ENCODE measurements around the gene HSD11B2.
"Not testable (repeated sequence)": the region's sequence is repeated elsewhere in the genome, so short reads cannot be mapped to it uniquely, and the experiment has no call there.

HSD11B2 gene

GRCh38 chr16:67397036-67397801, 33.7 kb upstream of the HSD11B2 start:
- no peak for DNase-seq

DNA sequence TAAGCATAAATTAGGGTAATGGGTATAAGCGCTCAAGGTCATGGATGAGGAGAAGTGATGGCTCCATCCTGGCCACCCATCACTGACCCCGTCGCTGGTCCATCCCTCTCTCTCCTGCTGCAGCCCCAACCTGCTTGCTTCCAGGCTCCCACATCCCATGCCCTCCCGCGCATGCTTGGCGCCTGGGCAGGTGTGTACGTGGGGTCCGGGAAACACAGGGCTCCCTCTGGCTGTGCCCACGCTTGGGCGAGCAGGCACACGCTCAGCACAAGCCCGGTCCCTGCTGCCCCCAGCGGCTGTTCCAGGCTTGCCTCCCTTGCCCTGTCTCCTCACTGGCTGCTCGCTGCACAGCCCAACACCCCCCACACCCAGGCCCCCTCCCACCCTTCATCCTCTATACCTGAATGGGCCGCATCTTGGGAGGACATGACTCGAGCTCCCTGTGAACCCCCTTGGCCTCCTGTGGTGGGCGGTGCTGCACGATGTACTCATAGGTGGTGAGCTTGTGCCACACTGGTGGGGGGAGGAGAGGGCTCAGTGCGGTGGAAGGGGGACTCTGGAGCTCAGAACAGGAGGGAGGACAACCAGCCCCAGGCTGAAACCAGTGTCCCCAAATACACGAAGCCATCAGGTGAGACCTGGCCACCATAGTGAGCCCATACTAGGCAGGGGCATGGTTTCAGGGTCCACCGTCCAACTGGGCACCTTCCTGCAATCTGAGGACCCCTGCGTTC, 32.9 kb upstream of the HSD11B2 start:
- no peak for DNase-seq

GRCh38 chr16:67398546-67399217, 32.2 kb upstream of the HSD11B2 start:
- no peak for DNase-seq

DNA sequence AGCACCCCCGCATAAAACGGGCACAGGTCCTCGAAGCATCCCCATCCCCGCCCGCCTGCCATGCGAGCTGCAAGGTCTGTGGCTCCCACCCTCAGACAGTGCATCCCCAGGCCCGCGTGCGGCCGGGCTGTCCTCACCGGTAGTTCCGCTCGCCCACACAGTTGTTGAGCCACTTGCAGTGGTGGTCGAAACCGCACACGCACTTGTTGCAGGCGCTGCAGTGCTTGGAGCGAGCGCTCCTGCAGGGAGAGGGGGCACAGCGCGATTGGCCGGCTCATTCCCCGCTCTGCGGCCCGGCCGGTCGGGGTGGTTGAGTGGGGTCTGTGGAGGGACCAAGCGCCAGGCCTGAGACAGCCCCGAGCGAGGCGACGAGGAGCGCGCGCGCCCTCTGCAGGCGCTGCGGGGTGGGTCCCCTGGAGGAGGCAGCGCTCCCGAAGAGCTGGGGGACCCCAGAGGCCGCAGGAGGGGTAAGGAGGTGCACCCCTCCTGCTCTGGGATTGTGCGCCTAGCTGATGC, 31.6 kb upstream of the HSD11B2 start:
- no peak for DNase-seq

DNA sequence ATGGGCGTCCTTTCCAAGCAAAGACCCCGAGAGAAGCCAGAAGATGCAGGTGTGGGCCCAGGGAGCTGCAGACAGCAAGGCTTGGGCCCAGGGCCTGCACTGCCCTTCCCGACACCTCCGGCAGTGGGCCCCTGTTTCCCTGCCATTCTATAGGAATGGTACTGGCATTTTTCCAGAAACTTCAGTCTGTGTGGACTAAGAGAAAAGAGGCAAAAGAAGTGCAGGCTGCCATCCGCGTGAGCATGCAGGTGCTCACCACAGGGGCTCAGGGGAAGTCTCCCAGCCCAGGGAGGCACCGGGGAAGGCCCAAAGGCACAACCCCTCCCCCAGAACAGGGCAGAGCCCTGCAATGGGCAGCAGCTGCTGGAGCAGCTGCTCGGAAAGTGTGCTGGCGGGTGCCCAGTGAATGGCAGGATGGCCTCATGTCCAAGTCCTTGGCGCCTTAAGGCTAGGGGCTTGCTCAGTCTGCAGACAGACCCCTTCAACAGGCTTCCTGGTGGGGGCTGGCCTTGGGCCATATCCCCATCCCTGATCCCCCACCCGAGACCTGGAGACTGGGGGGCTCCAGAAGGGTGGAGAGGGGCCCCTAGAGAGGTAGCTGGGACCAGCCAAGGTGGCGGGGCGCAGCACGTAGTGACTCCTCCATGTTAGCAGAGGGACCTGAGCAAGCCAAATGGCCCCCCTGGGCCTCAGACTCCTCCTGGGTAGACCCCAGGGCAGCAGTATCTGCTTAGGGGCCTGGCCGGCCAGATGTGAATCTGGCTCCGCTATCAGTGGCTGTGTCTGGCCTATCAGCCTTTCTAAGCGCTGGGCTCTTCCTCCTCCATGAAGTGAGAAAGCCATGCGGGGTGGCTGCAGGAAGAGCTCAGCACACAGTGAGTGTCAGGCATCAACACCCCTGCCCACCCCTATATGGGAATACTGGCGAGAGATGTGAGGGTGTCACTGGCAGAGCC, 30.9 kb upstream of the HSD11B2 start:
- no peak for DNase-seq

DNA sequence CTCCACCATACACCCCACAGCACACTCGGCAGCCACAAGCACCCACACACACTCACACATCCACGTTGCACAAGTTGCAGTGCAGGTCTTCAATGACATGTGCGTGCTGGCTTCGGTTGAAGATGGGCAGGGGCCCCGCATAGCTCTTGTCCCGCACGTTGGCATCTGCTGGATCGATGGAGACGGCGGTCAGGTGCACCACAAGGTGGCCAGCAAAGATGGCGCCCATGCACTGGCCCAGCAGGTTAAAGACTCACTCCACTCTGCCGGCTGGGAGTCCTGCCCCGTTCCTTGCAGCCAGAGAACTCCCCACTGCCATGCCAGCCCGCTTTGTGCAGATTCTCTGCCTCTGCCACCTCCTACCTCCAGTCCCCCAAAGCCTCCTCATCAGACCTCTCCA, 30.0 kb upstream of the HSD11B2 start:
- no peak for DNase-seq

GRCh38 chr16:67403976-67404555, 26.9 kb upstream of the HSD11B2 start:
- DNase-seq = no peak

GRCh38 chr16:67404740-67405226, 26.1 kb upstream of the HSD11B2 start:
- DNase-seq = no peak

- no peak for DNase-seq
Observed at GRCh38 chr16:67405336-67405735, 25.6 kb upstream of the HSD11B2 start.

- no peak for DNase-seq
Observed at GRCh38 chr16:67406111-67406971, 24.6 kb upstream of the HSD11B2 start.

GRCh38 chr16:67407176-67407787, 23.6 kb upstream of the HSD11B2 start:
- DNase-seq = no peak

GRCh38 chr16:67407788-67408452, 23.0 kb upstream of the HSD11B2 start:
- no peak for DNase-seq

DNA sequence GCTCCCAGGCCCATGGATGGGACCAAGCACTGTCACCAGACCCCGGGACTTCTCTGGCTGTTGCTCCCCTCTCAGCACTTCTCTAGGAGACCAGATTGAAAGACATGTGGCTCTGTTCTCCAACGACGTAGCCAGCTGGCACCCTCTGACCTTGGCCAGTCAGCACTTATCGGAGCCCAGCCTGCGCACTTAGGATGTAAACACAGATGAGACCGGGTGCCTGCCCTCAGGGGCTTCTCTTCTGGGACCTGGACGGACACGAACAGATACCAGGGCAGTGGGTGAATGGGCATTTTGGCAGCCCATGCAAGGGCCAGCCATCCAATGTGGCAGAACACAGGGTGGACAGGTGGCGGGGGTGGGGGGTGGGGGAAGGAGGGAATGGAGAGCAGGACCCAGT, 21.3 kb upstream of the HSD11B2 start:
- DNase-seq = no peak

DNA sequence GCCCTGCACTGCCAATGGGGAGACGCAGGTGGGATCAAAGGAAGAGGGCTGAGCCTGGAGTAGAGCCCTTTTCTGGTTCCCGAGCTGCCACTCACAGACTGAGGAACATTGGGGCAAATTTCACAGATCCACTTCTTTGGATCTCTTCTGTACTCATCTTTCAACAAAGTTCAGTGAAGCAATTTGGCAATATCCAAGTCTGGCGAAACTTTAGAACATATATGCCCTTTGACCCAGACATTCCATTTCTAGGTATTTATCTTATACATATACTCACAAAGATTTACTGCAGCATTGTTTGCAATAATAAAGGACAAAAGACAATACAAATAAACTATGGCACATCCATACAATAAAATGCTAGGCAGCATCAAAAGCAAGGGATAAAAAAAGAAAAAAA, 19.6 kb upstream of the HSD11B2 start:
- DNase-seq = no peak

DNA sequence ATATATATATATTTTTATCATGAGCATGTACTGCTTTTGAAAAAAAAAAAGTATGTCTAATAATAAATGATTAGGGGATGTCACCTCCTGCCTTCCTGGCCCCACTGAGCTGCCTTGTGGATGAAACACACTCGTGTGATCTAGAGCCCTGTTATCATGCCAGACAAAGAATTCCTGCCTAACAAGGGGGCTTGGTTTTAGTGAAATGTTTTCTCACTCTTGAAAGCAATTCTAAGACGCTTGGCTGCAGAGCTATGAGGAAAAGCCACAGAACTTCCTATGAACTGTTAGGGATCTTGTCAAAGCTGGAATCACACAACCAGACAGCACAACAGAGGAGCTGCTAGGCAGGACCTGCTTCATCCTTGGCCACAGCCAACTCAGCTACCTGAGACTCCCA, 18.6 kb upstream of the HSD11B2 start:
- DNase-seq = no peak

DNA sequence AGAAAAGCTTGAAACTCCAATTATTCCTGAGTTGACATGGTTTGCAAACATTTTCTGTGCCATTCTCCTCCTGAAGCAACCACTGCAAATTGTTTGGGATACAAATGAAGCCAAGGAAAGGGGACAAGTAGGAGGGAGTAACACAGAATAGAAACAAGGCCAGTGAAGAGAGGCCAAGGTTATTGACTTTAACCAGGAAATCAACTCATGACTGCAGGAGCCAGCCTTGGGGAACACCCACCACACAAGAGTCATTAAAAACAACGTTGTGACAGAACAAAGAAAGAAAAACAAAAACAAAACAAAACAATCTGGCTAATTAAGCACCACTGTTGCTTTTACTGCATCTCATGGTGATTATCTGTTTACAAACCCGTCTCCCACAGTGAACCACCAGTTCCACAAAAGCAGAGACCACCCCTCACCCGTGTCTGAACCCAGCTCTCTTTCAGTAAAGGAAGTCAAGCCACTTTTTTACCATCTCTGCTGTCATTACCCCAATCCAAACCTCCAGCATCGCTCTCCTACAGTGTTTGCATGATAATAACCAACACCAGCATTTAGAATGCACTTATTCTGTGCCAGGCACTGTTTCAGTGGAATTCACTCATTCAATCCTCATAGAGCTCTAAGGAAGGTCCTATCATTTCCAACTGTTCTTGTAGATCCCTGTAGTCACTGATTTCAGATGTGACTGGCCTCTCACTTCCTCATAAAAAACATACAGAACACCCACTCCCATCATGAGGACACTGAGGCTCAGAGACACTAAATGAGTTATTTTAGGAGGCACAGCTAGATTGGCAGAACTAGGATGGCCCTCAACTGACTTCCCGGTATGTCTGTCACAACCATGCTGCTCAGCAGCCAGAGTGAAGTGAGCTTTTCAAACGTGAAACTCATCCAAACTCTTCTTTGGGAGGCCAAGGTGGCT, 16.7 kb upstream of the HSD11B2 start:
- no peak for DNase-seq

- not testable (repeated sequence) for DNase-seq
Observed at GRCh38 chr16:67415421-67415820, 15.5 kb upstream of the HSD11B2 start.

Data from NCI-H187 treated with DMSO at 0.1 percent for 48 hours (cell line).